Thyroid gland (tissue), 4 donors: Measurements from ENCODE around the gene EBF3. TPM values are rescaled to one million over a fixed set of nuclear protein-coding genes. Genes with fewer than 3 reads are reported as not detected.

Experiments
- DNase-seq, 2 donors: peaks; one replicate each; pipeline ENCODE4 v3.0.0-alpha.2; 2019
- H3K27ac ChIP-seq, 3 donors: fragments of 200-600 bp; sonication (generic); 1 replicate in 2 of 3; 2 replicates in 1 of 3; pipeline ENCODE4 v1.5.1; 2016 to 2019; ENCODE audit warnings: mild to moderate bottlenecking in 1 of 3, moderate library complexity in 1 of 3
- H3K27me3 ChIP-seq: fragments of 200-600 bp; sonication (generic); one replicate; pipeline ENCODE4 v1.5.1; 2019
- H3K36me3 ChIP-seq, 2 donors: fragments of 200-600 bp; sonication (generic); one replicate each; pipeline ENCODE4 v1.5.1; 2016 to 2019
- H3K4me1 ChIP-seq, 2 donors: fragments of 200-600 bp; sonication (generic); one replicate each; pipeline ENCODE4 v1.5.1; 2017 to 2019
- H3K4me3 ChIP-seq, 3 donors: fragments of 200-600 bp; sonication (generic); replicated peaks in 1 of 3; 1 replicate in 2 of 3; 2 replicates in 1 of 3; pipeline ENCODE4 v1.5.1; 2016; ENCODE audit warnings: mild to moderate bottlenecking in 1 of 3
- H3K9me3 ChIP-seq: fragments of 200-600 bp; sonication (generic); one replicate; pipeline ENCODE4 v1.5.1; 2017
- CTCF ChIP-seq, 6 experiments: fragments of 200-600 bp in 3 of 6; fragments of 450-650 bp in 3 of 6; sonication (generic) in 3 of 6; IDR thresholded peaks; one replicate each; pipeline ENCODE4 v1.5.1; 2016 to 2019; ENCODE audit warnings: antibody characterized with exemption in 6 of 6, mild to moderate bottlenecking in 2 of 6, inconsistent platforms in 1 of 6, moderate library complexity in 1 of 6
- POLR2A ChIP-seq, 2 donors: fragments of 450-650 bp; IDR thresholded peaks; one replicate each; pipeline ENCODE4 v1.6.1; 2017; ENCODE audit warnings: antibody characterized with exemption in 2 of 2, mild to moderate bottlenecking in 2 of 2, moderate library complexity in 1 of 2
- WGBS, 2 donors: methylation state at CpG; one replicate each; pipeline ENCODE4 v1.1.5; 2017; 5-methylcytosine and 5-hydroxymethylcytosine counted together
- intact Hi-C: fragments of 100-400 bp; cut with DNase I; formaldehyde crosslinking; loops from one replicate; pipeline ENCODE4 v1.15.1; 2023
- total RNA-seq, 4 donors: library from RNA; depleted of rRNA; stranded (reverse); fragments of >200 nt; gene quantifications; one replicate each; pipeline ENCODE4 v1.2.3, GENCODE V29; 2016

The EBF3 gene
- total RNA-seq, 4 donors from 2014 or later, result 6.8 to 12.5 (median 8.8) TPM

- intact Hi-C loops, result no loop called here
- TF ChIP-seq POLR2A (IDR thresholded peaks at IDR 0.05), result no peak
- TF ChIP-seq CTCF (IDR thresholded peaks at IDR 0.05), result no peak
- WGBS, 2 donors, result 68 to 70% methylated on average over 8 of the region's 8 CpGs
- H3K27ac ChIP-seq, result no peak overlapping the region
- H3K9me3 ChIP-seq, result no peaks in the 10 kb centered on the region
- no peak overlapping the region for H3K4me3 ChIP-seq
- no peaks in the 10 kb centered on the region for H3K27me3 ChIP-seq
- no peak for DNase-seq
- no peaks in the 10 kb centered on the region for H3K36me3 ChIP-seq
- H3K4me1 ChIP-seq, result no peaks in the 10 kb centered on the region
These were observed 78.5 kb downstream of the EBF3 start for GRCh38 chr10:129885526-129885925.

GRCh38 chr10:129884398-129885078 lies 79.5 kb downstream of the EBF3 start:
- TF ChIP-seq CTCF (IDR thresholded peaks at IDR 0.05) (no peak), POLR2A (IDR thresholded peaks at IDR 0.05) (no peak)
- Histone ChIP-seq H3K27ac (no peak overlapping the region), H3K27me3 (no peaks in the 10 kb centered on the region), H3K4me3 (no peak overlapping the region), H3K4me1 (no peaks in the 10 kb centered on the region), H3K9me3 (no peaks in the 10 kb centered on the region), H3K36me3 (no peaks in the 10 kb centered on the region)
- intact Hi-C loops, result no loop called here
- 81% methylated on average over 18 of the region's 18 CpGs for WGBS, 2 donors
- no peak for DNase-seq

GRCh38 chr10:129883626-129884397 lies 80.3 kb downstream of the EBF3 start:
- no peak for DNase-seq
- Histone ChIP-seq H3K36me3 (no peaks in the 10 kb centered on the region), H3K9me3 (no peaks in the 10 kb centered on the region), H3K27me3 (no peaks in the 10 kb centered on the region), H3K4me1 (no peaks in the 10 kb centered on the region), H3K27ac (no peak overlapping the region), H3K4me3 (no peak overlapping the region)
- no peak for TF ChIP-seq CTCF (IDR thresholded peaks at IDR 0.05)
- intact Hi-C loops, result no loop called here
- 44 to 45% methylated on average over 20 of the region's 20 CpGs for WGBS, 2 donors

GRCh38 chr10:129883029-129883428 lies 81.0 kb downstream of the EBF3 start:
- Histone ChIP-seq H3K27ac (no peak overlapping the region), H3K4me1 (no peaks in the 10 kb centered on the region), H3K36me3 (no peaks in the 10 kb centered on the region), H3K27me3 (no peaks in the 10 kb centered on the region), H3K9me3 (no peaks in the 10 kb centered on the region), H3K4me3 (no peak overlapping the region)
- intact Hi-C loops, result no loop called here
- no peak for DNase-seq
- TF ChIP-seq POLR2A (IDR thresholded peaks at IDR 0.05), result no peak
- WGBS, 2 donors, result 74 to 81% methylated on average over 11 of the region's 11 CpGs

- intact Hi-C loops, result no loop called here
- Histone ChIP-seq H3K4me1 (no peaks in the 10 kb centered on the region), H3K4me3 (no peak overlapping the region), H3K36me3 (no peaks in the 10 kb centered on the region), H3K27ac (no peak overlapping the region), H3K27me3 (no peaks in the 10 kb centered on the region), H3K9me3 (no peaks in the 10 kb centered on the region)
- TF ChIP-seq CTCF (IDR thresholded peaks at IDR 0.05) (no peak), POLR2A (IDR thresholded peaks at IDR 0.05) (no peak)
- DNase-seq, result no peak
- 83 to 85% methylated on average over 9 of the region's 9 CpGs for WGBS, 2 donors
These were observed 81.6 kb downstream of the EBF3 start for GRCh38 chr10:129882291-129883010.
